ENCODE results near the gene ALKBH7.

DNA sequence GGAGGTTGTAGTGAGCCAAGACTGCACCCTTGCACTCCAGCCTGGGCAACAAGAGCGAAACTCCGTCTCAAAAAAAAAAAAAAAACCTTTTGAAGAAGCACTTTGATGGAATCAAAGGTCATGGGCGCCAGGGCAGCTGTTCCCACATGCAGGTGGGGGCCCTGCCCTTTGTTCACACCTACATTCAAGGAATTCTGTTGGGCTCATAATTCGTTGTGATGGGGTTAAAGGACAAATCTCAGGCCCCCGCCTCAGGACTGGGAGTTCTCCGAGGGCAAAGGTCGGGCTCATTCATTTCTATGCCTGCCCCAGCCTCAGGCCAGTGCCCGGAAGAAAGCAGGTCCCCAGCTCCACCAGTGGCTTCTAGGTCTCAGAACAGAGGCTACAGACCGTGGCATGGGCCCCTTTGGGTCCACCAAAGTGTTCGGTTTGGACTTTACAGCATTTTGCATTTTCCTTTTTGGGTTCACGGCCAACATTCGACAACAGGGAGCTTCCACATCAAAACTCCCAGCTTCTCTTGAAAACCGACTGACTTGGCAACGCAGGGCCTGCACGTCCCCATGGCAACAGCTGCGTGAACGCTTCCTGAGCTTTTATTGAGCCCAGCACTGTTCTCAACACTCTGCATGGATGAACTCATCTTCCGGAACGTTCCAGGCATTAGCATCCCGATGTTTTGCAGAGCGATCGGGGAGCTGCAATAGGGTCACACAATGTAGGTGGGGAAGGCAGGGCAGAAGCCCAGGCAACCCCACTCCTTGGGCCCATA lies 30.4 kb downstream of the ALKBH7 start:
- TF ChIP-seq YY1 (IDR thresholded peaks at IDR 0.05; ENCODE audit: insufficient read depth, insufficient read length): no peak
- no peak for TF ChIP-seq ZNF274 (IDR thresholded peaks at IDR 0.05; ENCODE audit: low read depth, low read length)
